ENCODE measurements around the gene MLLT6. TPM values are rescaled to one million over a fixed set of nuclear protein-coding genes. Genes with fewer than 3 reads are reported as not detected.

MLLT6 gene
- polyA plus RNA-seq, 3 donors = 0.72 to 55.4 (median 0.82) TPM

GRCh38 chr17:38663964-38664644, 41.0 kb upstream of the MLLT6 start:
- H3K27me3 Mint-ChIP-seq (ENCODE audit: low read depth in 3 of 3) = peaks cover 33 to 57% (median 42%) of the 10 kb centered on the region in 3 donors
- peaks cover 14 to 28% of the 10 kb centered on the region in 2 donors for H3K27me3 ChIP-seq (ENCODE audit: control insufficient read depth in 2 of 2, insufficient read depth in 2 of 2, low read length in 2 of 2)

More at GRCh38 chr17:38663964-38664644, 41.0 kb upstream of the MLLT6 start:
- Mint-ChIP-seq H3K4me3 (peak overlapping the region in 1 of 2 donors; percentile 19), H3K9me3 (peaks cover 0 to 5% (median 0%) of the 10 kb centered on the region in 7 donors), H3K4me1 (peaks cover 11% of the 10 kb centered on the region), H3K27ac (peak overlapping the region in 1 of 7 donors; percentile 19), H3K36me3 (peaks cover 0 to 3% of the 10 kb centered on the region in 2 donors)
- Histone ChIP-seq H2AFZ (ENCODE audit: insufficient read depth, low read depth, low read length, poor library complexity, severe bottlenecking) (no peak overlapping the region), H3K27ac (ENCODE audit: low read depth in 1 of 2, low read length in 2 of 2) (no peak overlapping the region), H3K9me3 (replicated peaks in 1 of 2; ENCODE audit: control insufficient read depth in 1 of 2, insufficient read depth in 1 of 2, low read length in 2 of 2) (no peaks in the 10 kb centered on the region), H3K9ac (ENCODE audit: insufficient read depth, low read length, poor library complexity, severe bottlenecking) (no peak overlapping the region), H3K4me1 (ENCODE audit: control insufficient read depth in 1 of 2, insufficient read depth in 2 of 2, low read length in 2 of 2) (peaks cover under 1 to 3% of the 10 kb centered on the region in 2 donors), H3K4me3 (replicated peaks in 1 of 3; ENCODE audit: low read depth in 2 of 3, low read length in 3 of 3) (no peak overlapping the region), H3K79me2 (ENCODE audit: insufficient read depth, low read length) (no peaks in the 10 kb centered on the region), H3K36me3 (replicated peaks in 1 of 2; ENCODE audit: control insufficient read depth in 1 of 2, insufficient read depth in 2 of 2, low read length in 2 of 2) (no peaks in the 10 kb centered on the region), H4K20me1 (ENCODE audit: insufficient read depth, low read length) (no peaks in the 10 kb centered on the region), H3K4me2 (replicated peaks; ENCODE audit: extremely low read depth, low read length, poor library complexity, severe bottlenecking) (no peak overlapping the region)
- DNase-seq = no peak
- 89% methylated on average over 7 of the region's 9 CpGs for WGBS (ENCODE audit: insufficient coverage)
- intact Hi-C loops (cut with micrococcal nuclease) = loop anchor here in 1 of 2 donors (10.0 kb wide), 1 partner anchor 109 kb away; no protein-coding TSS in a partner anchor
- TF ChIP-seq CTCF (IDR thresholded peaks at IDR 0.05) = no peak
